Measurements from ENCODE around the gene MT1B. TPM values are rescaled to one million over a fixed set of nuclear protein-coding genes. Genes with fewer than 3 reads are reported as not detected.

The MT1B gene
- total RNA-seq, 6 experiments from 2014 or later, result 1.6 to 7.7 (median 2.2) TPM; not detected in 3

GRCh38 chr16:56652600-56652999 lies 914 bp downstream of the MT1B start:
- WGBS (ENCODE audit: insufficient coverage, low coverage, low lambda C conversion rate, missing lambda C conversion rate), result no CpG with 5 or more reads among the region's 1 CpG
- Histone ChIP-seq H3K4me3 (no peak overlapping the region), H3K4me1 (peaks cover 0 to 13% (median 0%) of the 10 kb centered on the region in 4 donors), H3K27ac (no peak overlapping the region), H3K27me3 (no peaks in the 10 kb centered on the region), H3K36me3 (no peaks in the 10 kb centered on the region), H3K9me3 (no peaks in the 10 kb centered on the region)
- no peak for ATAC-seq
- intact Hi-C loops (cut with DNase I), result no loop called here
- no peak for DNase-seq
- TF ChIP-seq POLR2A (IDR thresholded peaks at IDR 0.05) (no peak), CTCF (IDR thresholded peaks at IDR 0.05) (no peak)

GRCh38 chr16:56653218-56653617 lies 1.5 kb downstream of the MT1B start:
- Histone ChIP-seq H3K9me3 (no peaks in the 10 kb centered on the region), H3K27ac (no peak overlapping the region), H3K36me3 (no peaks in the 10 kb centered on the region), H3K4me3 (no peak overlapping the region), H3K4me1 (peaks cover 0 to 9% (median 0%) of the 10 kb centered on the region in 4 donors), H3K27me3 (no peaks in the 10 kb centered on the region)
- ATAC-seq (no peak), DNase-seq (no peak)
- intact Hi-C loops (cut with DNase I), result no loop called here
- TF ChIP-seq POLR2A (IDR thresholded peaks at IDR 0.05) (no peak), CTCF (IDR thresholded peaks at IDR 0.05) (no peak)
- WGBS (ENCODE audit: insufficient coverage, low coverage, low lambda C conversion rate, missing lambda C conversion rate), result 93% methylated on average over 7 of the region's 7 CpGs

- ATAC-seq (peak; percentile 86 to 93 (median 90)), DNase-seq (peak; percentile 92 to 99 (median 98))
- Histone ChIP-seq H3K27me3 (no peaks in the 10 kb centered on the region), H3K4me1 (peaks cover 0 to 8% (median 1%) of the 10 kb centered on the region in 4 donors), H3K36me3 (peaks cover 0 to 13% (median 0%) of the 10 kb centered on the region in 4 donors), H3K9me3 (no peaks in the 10 kb centered on the region), H3K4me3 (peak within 1 kb of the TSS; percentile 58 to 78 (median 61)), H3K27ac (peak within 1 kb of the TSS; percentile 63 to 91 (median 67))
- TF ChIP-seq CTCF (IDR thresholded peaks at IDR 0.05) (no peak), POLR2A (IDR thresholded peaks at IDR 0.05) (peak; percentile 64)
- WGBS (ENCODE audit: insufficient coverage, low coverage, low lambda C conversion rate, missing lambda C conversion rate), result 2% methylated on average over 19 of the region's 46 CpGs
- intact Hi-C loops (cut with DNase I), result no loop called here
These were observed 6.1 kb downstream of the MT1B start, which contains the start of gene MT1F for GRCh38 chr16:56657555-56658326. Gene MT1F, plus strand, starts transcription at chr16:56657959. Its CDS starts 100 bp downstream, at chr16:56658059.

GRCh38 chr16:56658327-56658875 lies 6.7 kb downstream of the MT1B start:
- 56% methylated on average over 6 of the region's 10 CpGs for WGBS (ENCODE audit: insufficient coverage, low coverage, low lambda C conversion rate, missing lambda C conversion rate)
- Histone ChIP-seq H3K27me3 (no peaks in the 10 kb centered on the region), H3K4me3 (peak overlapping the region; percentile 58 to 78 (median 61)), H3K36me3 (peaks cover 0 to 13% (median 0%) of the 10 kb centered on the region in 4 donors), H3K27ac (peak overlapping the region; percentile 63 to 91 (median 67)), H3K4me1 (peaks cover 0 to 8% (median 1%) of the 10 kb centered on the region in 4 donors), H3K9me3 (no peaks in the 10 kb centered on the region)
- intact Hi-C loops (cut with DNase I), result no loop called here
- DNase-seq, result peak in 2 of 3 donors; percentile 65 to 79
- TF ChIP-seq CTCF (IDR thresholded peaks at IDR 0.05), result no peak
- TF ChIP-seq POLR2A (IDR thresholded peaks at IDR 0.05), result no peak
- ATAC-seq, result peak in 1 of 4 donors; percentile 0

Measured in right lobe of liver (tissue), 6 donors.